MM.1S (cell line): Measurements from ENCODE around the gene CSTPP1.

Source experiments
- DNase-seq: peaks from one replicate; pipeline ENCODE4 v3.0.0-alpha.2; 2015
- H2AFZ ChIP-seq: fragments of 300-600 bp; sonication (generic); 2 replicates; pipeline ENCODE4 v1.6.0; 2016; ENCODE audit warnings: antibody characterized with exemption, low read length
- H3F3A ChIP-seq: fragments of 300-600 bp; sonication (generic); 2 replicates; pipeline ENCODE4 v1.6.1; 2016; ENCODE audit warnings: mild to moderate bottlenecking, antibody characterized with exemption, low read length, moderate library complexity, mixed read lengths; ENCODE audit not compliant: insufficient read depth
- H3K27ac ChIP-seq: fragments of 300-600 bp; sonication (generic); 2 replicates; pipeline ENCODE4 v1.5.1; 2016; ENCODE audit warnings: mild to moderate bottlenecking, low read length
- H3K27me3 ChIP-seq: fragments of 300-600 bp; sonication (generic); replicated peaks from 2 replicates; pipeline ENCODE4 v1.6.0; 2016; ENCODE audit warnings: low read length; ENCODE audit not compliant: insufficient read depth
- H3K36me3 ChIP-seq: fragments of 300-600 bp; sonication (generic); replicated peaks from 2 replicates; pipeline ENCODE4 v1.6.1; 2016; ENCODE audit warnings: mild to moderate bottlenecking, low read length, mixed read lengths; ENCODE audit not compliant: insufficient read depth
- H3K4me1 ChIP-seq: fragments of 300-600 bp; sonication (generic); 2 replicates; pipeline ENCODE4 v1.6.1; 2016; ENCODE audit warnings: low read length, mixed read lengths
- H3K4me2 ChIP-seq: fragments of 300-600 bp; sonication (generic); 2 replicates; pipeline ENCODE4 v1.6.0; 2016; ENCODE audit warnings: low read depth, low read length
- H3K4me3 ChIP-seq: fragments of 300-600 bp; sonication (generic); 2 replicates; pipeline ENCODE4 v1.5.1; 2016; ENCODE audit warnings: low read length, mixed read lengths
- H3K79me2 ChIP-seq: fragments of 300-600 bp; sonication (generic); 2 replicates; pipeline ENCODE4 v1.6.1; 2016; ENCODE audit warnings: mixed run types, low read length, mixed read lengths
- H3K9ac ChIP-seq: fragments of 300-600 bp; sonication (generic); 2 replicates; pipeline ENCODE4 v1.6.1; 2016; ENCODE audit warnings: low read length, mixed read lengths
- H3K9me2 ChIP-seq: fragments of 300-600 bp; sonication (generic); replicated peaks from 2 replicates; pipeline ENCODE4 v1.6.1; 2016; ENCODE audit warnings: mild to moderate bottlenecking, low read length, mixed read lengths; ENCODE audit not compliant: insufficient read depth
- H3K9me3 ChIP-seq: fragments of 300-600 bp; sonication (generic); replicated peaks from 2 replicates; pipeline ENCODE4 v1.6.1; 2016; ENCODE audit warnings: mild to moderate bottlenecking, low read length, mixed read lengths; ENCODE audit not compliant: insufficient read depth
- H4K20me1 ChIP-seq: fragments of 300-600 bp; sonication (generic); 2 replicates; pipeline ENCODE4 v1.6.1; 2016; ENCODE audit warnings: mild to moderate bottlenecking, low read length, moderate library complexity, mixed read lengths; ENCODE audit not compliant: insufficient read depth
- CTCF ChIP-seq: fragments of 300-600 bp; sonication (generic); IDR thresholded peaks from 2 replicates; pipeline ENCODE4 v1.5.1; 2016; ENCODE audit warnings: antibody characterized with exemption, low read length, mixed read lengths
- EZH2 ChIP-seq: fragments of 300-600 bp; sonication (generic); optimal IDR thresholded peaks from 2 replicates; pipeline ENCODE3; 2017; ENCODE audit warnings: low read depth, mild to moderate bottlenecking, antibody characterized with exemption, low read length, mixed read lengths
- EZH2phosphoT487 ChIP-seq: fragments of 300-600 bp; sonication (generic); IDR thresholded peaks from 2 replicates; pipeline ENCODE4 v1.6.1; 2018; ENCODE audit warnings: antibody characterized with exemption, low read length

Gene CSTPP1

GRCh38 chr11:47099214-47099917 is 162.8 kb downstream of the CSTPP1 start:
- Histone ChIP-seq H3K27ac (no peak overlapping the region), H3K4me2 (no peak overlapping the region), H3K9me3 (no peaks in the 10 kb centered on the region), H3K9ac (no peak overlapping the region), H3K9me2 (no peaks in the 10 kb centered on the region), H3K79me2 (no peaks in the 10 kb centered on the region), H3K4me1 (no peaks in the 10 kb centered on the region), H3K27me3 (no peaks in the 10 kb centered on the region), H3K4me3 (no peak overlapping the region), H3K36me3 (no peaks in the 10 kb centered on the region), H2AFZ (no peak overlapping the region), H4K20me1 (no peaks in the 10 kb centered on the region), H3F3A (no peaks in the 10 kb centered on the region)
- TF ChIP-seq CTCF (no peak), EZH2phosphoT487 (no peak), EZH2 (no peak)
- no peak for DNase-seq

- no peak for TF ChIP-seq EZH2phosphoT487
- no peak for TF ChIP-seq EZH2
- no peak for TF ChIP-seq CTCF
- H2AFZ ChIP-seq: no peak overlapping the region
- no peaks in the 10 kb centered on the region for H4K20me1 ChIP-seq
- no peaks in the 10 kb centered on the region for H3K27me3 ChIP-seq
- no peaks in the 10 kb centered on the region for H3K9me3 ChIP-seq
- no peaks in the 10 kb centered on the region for H3K9me2 ChIP-seq
- no peaks in the 10 kb centered on the region for H3K4me1 ChIP-seq
- no peaks in the 10 kb centered on the region for H3K36me3 ChIP-seq
- no peaks in the 10 kb centered on the region for H3F3A ChIP-seq
- H3K4me2 ChIP-seq: no peak overlapping the region
- H3K4me3 ChIP-seq: no peak overlapping the region
- no peaks in the 10 kb centered on the region for H3K79me2 ChIP-seq
- H3K9ac ChIP-seq: no peak overlapping the region
- no peak overlapping the region for H3K27ac ChIP-seq
- no peak for DNase-seq
These were observed 163.4 kb downstream of the CSTPP1 start for GRCh38 chr11:47099918-47100315.

- Histone ChIP-seq H3K36me3 (no peaks in the 10 kb centered on the region), H3K9me3 (no peaks in the 10 kb centered on the region), H3K79me2 (no peaks in the 10 kb centered on the region), H3K4me3 (no peak overlapping the region), H3K27ac (no peak overlapping the region), H3K4me2 (no peak overlapping the region), H2AFZ (no peak overlapping the region), H3K27me3 (no peaks in the 10 kb centered on the region), H3K4me1 (no peaks in the 10 kb centered on the region), H3K9me2 (no peaks in the 10 kb centered on the region), H4K20me1 (no peaks in the 10 kb centered on the region), H3K9ac (no peak overlapping the region), H3F3A (no peaks in the 10 kb centered on the region)
- no peak for DNase-seq
- TF ChIP-seq EZH2: no peak
These were observed 164.8 kb downstream of the CSTPP1 start for GRCh38 chr11:47101406-47101805.

- Histone ChIP-seq H3K4me3 (no peak overlapping the region), H2AFZ (no peak overlapping the region), H3K9ac (no peak overlapping the region), H4K20me1 (no peaks in the 10 kb centered on the region), H3K9me3 (no peaks in the 10 kb centered on the region), H3K9me2 (no peaks in the 10 kb centered on the region), H3K27me3 (no peaks in the 10 kb centered on the region), H3K4me2 (no peak overlapping the region), H3K36me3 (no peaks in the 10 kb centered on the region), H3K4me1 (no peaks in the 10 kb centered on the region), H3K27ac (no peak overlapping the region), H3F3A (no peaks in the 10 kb centered on the region), H3K79me2 (no peaks in the 10 kb centered on the region)
- no peak for DNase-seq
- TF ChIP-seq CTCF (no peak), EZH2 (no peak), EZH2phosphoT487 (no peak)
These were observed 167.8 kb downstream of the CSTPP1 start for GRCh38 chr11:47104261-47104950.
